HG03439 (cell line): ENCODE results near the gene ZNF462.

ENCODE experiments used
- ATAC-seq: cut with Tn5 transposase; IDR thresholded peaks from one replicate; pipeline ENCODE4 v1.9.1; 2021; ENCODE audit warnings: mild to moderate bottlenecking, moderate library complexity; ENCODE audit not compliant: unreplicated experiment

Gene ZNF462

GRCh38 chr9:107049046-107049802 is 186.3 kb downstream of the ZNF462 start:
- no peak for ATAC-seq

DNA sequence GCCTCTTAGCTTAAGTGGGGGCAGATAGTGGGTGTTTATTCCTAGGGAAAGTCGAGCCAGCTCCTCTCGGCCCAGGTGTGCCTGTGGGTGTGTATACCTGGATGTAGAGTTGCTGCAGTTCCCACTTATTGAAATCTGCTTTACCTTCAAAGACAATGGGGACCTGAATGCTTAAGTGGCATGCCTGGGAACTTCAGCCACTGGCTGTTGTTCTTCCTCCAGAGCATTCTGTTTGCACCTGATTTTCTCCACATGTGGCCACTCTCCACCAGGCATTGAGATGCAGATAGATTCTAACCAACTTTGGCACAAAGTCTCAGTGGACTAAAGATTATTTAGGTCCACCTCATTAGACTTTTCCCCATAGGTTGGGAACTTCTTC is 186.8 kb downstream of the ZNF462 start:
- ATAC-seq, result no peak

GRCh38 chr9:107051392-107051791 is 188.4 kb downstream of the ZNF462 start:
- no peak for ATAC-seq

DNA sequence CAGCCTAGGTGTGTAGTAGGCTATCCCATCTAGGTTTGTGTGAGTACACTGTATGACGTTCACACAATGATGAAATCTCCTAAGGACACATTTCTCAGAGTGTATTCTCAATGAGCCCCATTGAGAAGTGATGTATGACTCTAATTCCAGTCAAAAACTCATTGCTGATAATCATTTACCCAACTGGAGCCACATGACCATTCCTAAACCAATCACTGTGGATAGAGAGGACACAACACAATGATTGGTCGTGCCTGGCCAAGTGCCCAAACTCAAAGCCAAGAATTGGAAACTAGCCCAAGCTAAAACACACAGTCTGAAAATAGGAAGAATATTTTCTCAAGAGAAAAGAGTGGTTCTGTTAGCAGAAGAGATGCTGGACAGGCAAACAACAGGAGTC is 191.2 kb downstream of the ZNF462 start:
- ATAC-seq, result no peak

DNA sequence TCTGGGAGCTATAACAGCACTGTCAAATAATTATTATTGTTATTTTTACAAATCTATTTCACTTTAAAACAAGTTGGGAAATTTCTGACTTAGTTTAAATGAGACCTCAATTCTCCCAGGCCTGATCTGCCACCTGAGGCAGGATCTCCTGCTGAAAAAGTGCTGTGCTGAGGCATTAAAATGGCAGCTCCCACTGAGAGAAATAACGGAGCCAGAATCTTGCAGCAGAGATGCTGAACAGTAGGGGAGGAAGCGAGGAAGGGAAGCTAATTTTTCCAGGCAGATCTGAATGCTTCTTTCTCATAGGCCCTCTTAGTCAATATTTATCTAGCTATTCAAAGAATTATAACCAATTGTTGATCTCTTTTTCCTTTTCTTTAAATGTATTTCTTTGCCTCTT is 196.3 kb downstream of the ZNF462 start:
- ATAC-seq, result no peak

GRCh38 chr9:107060062-107060461 is 197.1 kb downstream of the ZNF462 start:
- ATAC-seq, result no peak
